Fibroblast of pulmonary artery (primary cell): ENCODE results near the gene H2AZ1.

Experiments used
- DNase-seq: peaks from one replicate; pipeline ENCODE4 v3.0.0-alpha.2; 2010; ENCODE audit warnings: low read depth
- H3K4me3 ChIP-seq: replicated peaks from 2 replicates; pipeline ENCODE4 v1.5.1; 2011; ENCODE audit warnings: low read depth, mild to moderate bottlenecking, control low read depth, low read length, moderate library complexity
- CTCF ChIP-seq: IDR thresholded peaks from 2 replicates; pipeline ENCODE4 v1.5.1; 2011; ENCODE audit warnings: mild to moderate bottlenecking, control low read depth, low read length, inconsistent platforms; ENCODE audit errors: missing control alignments

H2AZ1 gene

GRCh38 chr4:99917575-99917974, 32.5 kb downstream of the H2AZ1 start:
- H3K4me3 ChIP-seq, result no peak overlapping the region
- TF ChIP-seq CTCF, result no peak
- no peak for DNase-seq

- no peak overlapping the region for H3K4me3 ChIP-seq
- no peak for DNase-seq
- no peak for TF ChIP-seq CTCF
These were observed 34.6 kb downstream of the H2AZ1 start for GRCh38 chr4:99915449-99915848.
